ENCODE measurements around the gene MORF4L2.

The MORF4L2 gene

GRCh38 chrX:103727115-103727514 is 40.6 kb upstream of the MORF4L2 start:
- TF ChIP-seq YY1 (IDR thresholded peaks at IDR 0.05; ENCODE audit: insufficient read depth, insufficient read length) (no peak), ZNF274 (IDR thresholded peaks at IDR 0.05; ENCODE audit: low read depth, low read length) (no peak), SUZ12 (IDR thresholded peaks at IDR 0.05; ENCODE audit: extremely low read depth, insufficient read depth, insufficient read length) (no peak)
- Histone ChIP-seq H3K9ac (ENCODE audit: insufficient read length, low read depth) (no peak overlapping the region), H3K9me3 (ENCODE audit: insufficient read depth, low read length) (no peaks in the 10 kb centered on the region), H3K36me3 (ENCODE audit: insufficient read depth, insufficient read length, low read length) (no peaks in the 10 kb centered on the region), H3K4me3 (ENCODE audit: insufficient read length, low read depth) (no peak overlapping the region), H3K4me1 (ENCODE audit: insufficient read depth, insufficient read length) (peaks cover 18% of the 10 kb centered on the region), H3K27me3 (ENCODE audit: insufficient read depth, insufficient read length) (no peaks in the 10 kb centered on the region)
- DNase-seq (ENCODE audit: low read depth, low spot score), result no peak

GRCh38 chrX:103726477-103726876 is 40.0 kb upstream of the MORF4L2 start:
- no peak overlapping the region for H3K4me3 ChIP-seq (ENCODE audit: insufficient read length, low read depth)
- no peaks in the 10 kb centered on the region for H3K36me3 ChIP-seq (ENCODE audit: insufficient read depth, insufficient read length, low read length)
- DNase-seq (ENCODE audit: low read depth, low spot score), result no peak
- no peaks in the 10 kb centered on the region for H3K27me3 ChIP-seq (ENCODE audit: insufficient read depth, insufficient read length)
- H3K9me3 ChIP-seq (ENCODE audit: insufficient read depth, low read length), result no peaks in the 10 kb centered on the region
- H3K9ac ChIP-seq (ENCODE audit: insufficient read length, low read depth), result no peak overlapping the region
- H3K4me1 ChIP-seq (ENCODE audit: insufficient read depth, insufficient read length), result peaks cover 18% of the 10 kb centered on the region
- TF ChIP-seq ZNF274 (IDR thresholded peaks at IDR 0.05; ENCODE audit: low read depth, low read length) (no peak), SUZ12 (IDR thresholded peaks at IDR 0.05; ENCODE audit: extremely low read depth, insufficient read depth, insufficient read length) (no peak), YY1 (IDR thresholded peaks at IDR 0.05; ENCODE audit: insufficient read depth, insufficient read length) (no peak)

DNA sequence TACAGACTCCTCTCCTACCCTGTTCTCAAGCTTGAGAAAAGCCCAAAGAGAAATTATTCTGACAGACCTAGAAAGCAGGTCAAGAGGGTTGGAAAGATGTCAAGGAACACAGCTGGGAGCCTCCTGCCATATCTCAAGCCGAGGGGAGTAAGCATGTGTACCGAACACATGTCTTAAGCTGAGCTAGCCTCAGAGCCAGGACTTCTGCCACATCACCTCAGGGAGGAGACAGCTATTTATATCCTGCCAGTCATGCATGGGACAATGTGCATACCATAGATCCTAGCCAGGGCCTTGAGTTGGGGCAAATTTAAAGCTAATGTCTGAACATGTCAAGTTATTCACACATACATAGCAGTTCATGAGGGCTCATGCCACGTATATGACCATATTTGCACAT is 36.0 kb upstream of the MORF4L2 start:
- TF ChIP-seq YY1 (IDR thresholded peaks at IDR 0.05; ENCODE audit: insufficient read depth, insufficient read length) (no peak), SUZ12 (IDR thresholded peaks at IDR 0.05; ENCODE audit: extremely low read depth, insufficient read depth, insufficient read length) (no peak), ZNF274 (IDR thresholded peaks at IDR 0.05; ENCODE audit: low read depth, low read length) (no peak)
- Histone ChIP-seq H3K36me3 (ENCODE audit: insufficient read depth, insufficient read length, low read length) (no peaks in the 10 kb centered on the region), H3K9ac (ENCODE audit: insufficient read length, low read depth) (no peak overlapping the region), H3K27me3 (ENCODE audit: insufficient read depth, insufficient read length) (no peaks in the 10 kb centered on the region), H3K4me1 (ENCODE audit: insufficient read depth, insufficient read length) (peaks cover 2% of the 10 kb centered on the region), H3K4me3 (ENCODE audit: insufficient read length, low read depth) (no peak overlapping the region), H3K9me3 (ENCODE audit: insufficient read depth, low read length) (no peaks in the 10 kb centered on the region)
- no peak for DNase-seq (ENCODE audit: low read depth, low spot score)

DNA sequence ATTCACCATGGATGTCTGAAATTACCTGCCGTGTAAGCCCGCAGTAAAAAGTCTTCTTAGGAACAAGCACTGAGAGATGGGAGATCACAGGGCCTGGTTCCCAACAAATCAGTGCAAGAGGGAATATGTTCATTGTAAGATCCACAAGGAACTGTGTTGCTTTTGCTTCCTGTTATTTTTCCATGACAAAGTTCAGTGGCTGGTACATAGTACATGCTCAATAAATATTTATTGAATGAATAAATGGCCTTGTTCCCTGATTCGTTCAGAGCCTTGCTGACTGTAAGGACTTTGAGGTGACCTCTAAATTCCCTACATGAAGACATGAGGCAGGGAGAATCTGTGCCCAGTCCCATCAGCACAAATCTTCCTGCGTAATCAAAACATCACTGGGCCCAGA is 31.6 kb upstream of the MORF4L2 start:
- TF ChIP-seq ZNF274 (IDR thresholded peaks at IDR 0.05; ENCODE audit: low read depth, low read length), result no peak
- no peak for TF ChIP-seq YY1 (IDR thresholded peaks at IDR 0.05; ENCODE audit: insufficient read depth, insufficient read length)
- no peak for TF ChIP-seq SUZ12 (IDR thresholded peaks at IDR 0.05; ENCODE audit: extremely low read depth, insufficient read depth, insufficient read length)
- no peaks in the 10 kb centered on the region for H3K36me3 ChIP-seq (ENCODE audit: insufficient read depth, insufficient read length, low read length)
- H3K9me3 ChIP-seq (ENCODE audit: insufficient read depth, low read length), result no peaks in the 10 kb centered on the region
- H3K9ac ChIP-seq (ENCODE audit: insufficient read length, low read depth), result no peak overlapping the region
- H3K4me1 ChIP-seq (ENCODE audit: insufficient read depth, insufficient read length), result no peaks in the 10 kb centered on the region
- H3K4me3 ChIP-seq (ENCODE audit: insufficient read length, low read depth), result no peak overlapping the region
- no peaks in the 10 kb centered on the region for H3K27me3 ChIP-seq (ENCODE audit: insufficient read depth, insufficient read length)
- DNase-seq (ENCODE audit: low read depth, low spot score), result no peak

- TF ChIP-seq ZNF274 (IDR thresholded peaks at IDR 0.05; ENCODE audit: low read depth, low read length) (no peak), YY1 (IDR thresholded peaks at IDR 0.05; ENCODE audit: insufficient read depth, insufficient read length) (no peak), SUZ12 (IDR thresholded peaks at IDR 0.05; ENCODE audit: extremely low read depth, insufficient read depth, insufficient read length) (no peak)
- Histone ChIP-seq H3K9ac (ENCODE audit: insufficient read length, low read depth) (no peak overlapping the region), H3K36me3 (ENCODE audit: insufficient read depth, insufficient read length, low read length) (no peaks in the 10 kb centered on the region), H3K4me3 (ENCODE audit: insufficient read length, low read depth) (no peak overlapping the region), H3K9me3 (ENCODE audit: insufficient read depth, low read length) (no peaks in the 10 kb centered on the region), H3K27me3 (ENCODE audit: insufficient read depth, insufficient read length) (no peaks in the 10 kb centered on the region), H3K4me1 (ENCODE audit: insufficient read depth, insufficient read length) (no peaks in the 10 kb centered on the region)
- no peak for DNase-seq (ENCODE audit: low read depth, low spot score)
Observed at GRCh38 chrX:103716962-103717361, 30.5 kb upstream of the MORF4L2 start.

DNA sequence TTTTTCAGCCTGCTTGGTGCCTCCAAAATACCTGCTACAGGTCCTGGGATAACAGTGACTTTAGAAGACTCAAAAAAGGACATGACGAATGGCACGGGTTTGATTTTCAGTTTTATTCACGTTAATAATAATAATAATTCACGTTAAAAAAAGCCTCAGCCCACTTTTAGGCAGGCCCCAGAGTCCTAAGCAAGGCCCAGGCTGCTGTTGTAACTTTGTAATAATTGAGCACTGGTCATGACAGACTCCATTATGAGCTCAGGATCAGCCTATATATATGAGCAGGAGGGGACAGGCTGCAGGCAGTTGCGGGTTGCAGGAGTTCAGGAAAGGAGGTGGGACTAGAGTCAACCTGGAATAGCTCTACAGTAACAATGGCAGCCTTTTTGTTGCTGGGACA is 24.1 kb upstream of the MORF4L2 start, which contains the start of gene TMEM31:
TSS of gene TMEM31 (plus strand) at position 301 of the 400 bp plus-strand sequence. CDS start 1,350 bp downstream, outside the sequence.
- no peak for DNase-seq (ENCODE audit: low read depth, low spot score)
- H3K9ac ChIP-seq (ENCODE audit: insufficient read length, low read depth), result no peak within 1 kb of the TSS
- no peaks in the 10 kb centered on the region for H3K9me3 ChIP-seq (ENCODE audit: insufficient read depth, low read length)
- H3K27me3 ChIP-seq (ENCODE audit: insufficient read depth, insufficient read length), result no peaks in the 10 kb centered on the region
- no peaks in the 10 kb centered on the region for H3K36me3 ChIP-seq (ENCODE audit: insufficient read depth, insufficient read length, low read length)
- no peaks in the 10 kb centered on the region for H3K4me1 ChIP-seq (ENCODE audit: insufficient read depth, insufficient read length)
- no peak for TF ChIP-seq YY1 (IDR thresholded peaks at IDR 0.05; ENCODE audit: insufficient read depth, insufficient read length)
- no peak for TF ChIP-seq SUZ12 (IDR thresholded peaks at IDR 0.05; ENCODE audit: extremely low read depth, insufficient read depth, insufficient read length)
- no peak for TF ChIP-seq ZNF274 (IDR thresholded peaks at IDR 0.05; ENCODE audit: low read depth, low read length)
- no peak within 1 kb of the TSS for H3K4me3 ChIP-seq (ENCODE audit: insufficient read length, low read depth)

DNA sequence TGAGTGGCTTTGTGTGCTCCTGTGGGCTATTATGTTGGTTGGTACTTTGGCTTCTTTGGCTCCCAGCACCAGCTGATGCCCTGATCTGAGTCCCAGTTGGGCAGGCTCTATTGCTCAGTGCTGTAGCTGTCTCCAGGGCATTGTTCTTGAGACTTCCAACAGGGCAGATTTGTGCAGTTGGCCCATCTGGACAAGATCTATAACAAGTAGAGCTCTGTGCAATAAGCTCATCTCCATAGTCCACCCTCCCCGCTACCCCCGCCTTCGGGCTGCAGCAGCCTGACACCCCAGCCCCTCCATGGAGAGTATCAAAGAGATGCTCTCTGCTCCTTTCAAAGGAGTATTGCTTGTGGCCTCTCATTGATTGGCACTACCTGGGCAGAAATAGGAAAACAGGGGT is 18.4 kb upstream of the MORF4L2 start:
- TF ChIP-seq YY1 (IDR thresholded peaks at IDR 0.05; ENCODE audit: insufficient read depth, insufficient read length) (no peak), ZNF274 (IDR thresholded peaks at IDR 0.05; ENCODE audit: low read depth, low read length) (no peak), SUZ12 (IDR thresholded peaks at IDR 0.05; ENCODE audit: extremely low read depth, insufficient read depth, insufficient read length) (no peak)
- peaks cover 4% of the 10 kb centered on the region for H3K27me3 ChIP-seq (ENCODE audit: insufficient read depth, insufficient read length)

More for the DNA sequence above, 18.4 kb upstream of the MORF4L2 start:
- Histone ChIP-seq H3K4me1 (ENCODE audit: insufficient read depth, insufficient read length) (no peaks in the 10 kb centered on the region), H3K4me3 (ENCODE audit: insufficient read length, low read depth) (no peak overlapping the region), H3K9me3 (ENCODE audit: insufficient read depth, low read length) (no peaks in the 10 kb centered on the region), H3K9ac (ENCODE audit: insufficient read length, low read depth) (no peak overlapping the region), H3K36me3 (ENCODE audit: insufficient read depth, insufficient read length, low read length) (no peaks in the 10 kb centered on the region)
- DNase-seq (ENCODE audit: low read depth, low spot score), result no peak
